A673 (cell line): Measurements from ENCODE around the gene TGM3. TPM values are rescaled to one million over a fixed set of nuclear protein-coding genes. Genes with fewer than 3 reads are reported as not detected.
"Not testable (repeated sequence)": the region's sequence is repeated elsewhere in the genome, so short reads cannot be mapped to it uniquely, and the experiment has no call there.

Experiments used
- BruUV-seq: library from RNA; stranded (reverse); fragments of 400-500 nt; replicated peaks from 2 replicates; lab custom pipeline; 2021; lab: Mats Ljungman, UMichigan
- CTCF ChIA-PET: fragments of 300-600 bp; sonication (Branson Sonifier 250); formaldehyde crosslinking; loops from one replicate; lab custom pipeline; 2022; ENCODE audit warnings: antibody characterized with exemption; lab: Charles Lee
- POLR2A ChIA-PET: fragments of 300-600 bp; sonication (Branson Sonifier 250); formaldehyde crosslinking; loops from one replicate; lab custom pipeline; 2022; ENCODE audit warnings: antibody characterized with exemption; ENCODE audit not compliant: low non-redundant PET; lab: Charles Lee
- DNase-seq: peaks from one replicate; pipeline ENCODE4 v3.0.0-alpha.2; 2015; ENCODE audit warnings: low spot score
- H3K27ac ChIP-seq: fragments of 200-600 bp; sonication (generic); 2 replicates; pipeline ENCODE4 v1.5.1; 2016; ENCODE audit warnings: mixed run types, low read depth, mild to moderate bottlenecking, mixed read lengths, antibody characterized with exemption, low read length; ENCODE audit not compliant: poor library complexity, severe bottlenecking
- H3K27me3 ChIP-seq: fragments of 200-600 bp; sonication (generic); replicated peaks from 2 replicates; pipeline ENCODE4 v1.6.1; 2017; ENCODE audit warnings: mixed run types, low read depth, mild to moderate bottlenecking, mixed read lengths, antibody characterized with exemption, low read length; ENCODE audit not compliant: insufficient read depth, poor library complexity
- H3K36me3 ChIP-seq: fragments of 200-600 bp; sonication (generic); 2 replicates; pipeline ENCODE4 v1.6.1; 2016; ENCODE audit warnings: mixed run types, mild to moderate bottlenecking, mixed read lengths, antibody characterized with exemption, low read length; ENCODE audit not compliant: insufficient read depth, poor library complexity, severe bottlenecking
- H3K4me1 ChIP-seq: fragments of 200-600 bp; sonication (generic); 2 replicates; pipeline ENCODE4 v1.6.1; 2017; ENCODE audit warnings: mixed run types, mild to moderate bottlenecking, mixed read lengths, antibody characterized with exemption, low read length; ENCODE audit not compliant: insufficient read depth, poor library complexity, severe bottlenecking
- H3K4me3 ChIP-seq: fragments of 200-600 bp; sonication (generic); 2 replicates; pipeline ENCODE4 v1.5.1; 2016; ENCODE audit warnings: low read depth, mixed run types, mild to moderate bottlenecking, mixed read lengths, low read length; ENCODE audit not compliant: poor library complexity, severe bottlenecking
- H3K9me3 ChIP-seq: fragments of 200-600 bp; sonication (generic); 2 replicates; pipeline ENCODE4 v1.6.1; 2016; ENCODE audit warnings: mixed run types, low read depth, mild to moderate bottlenecking, mixed read lengths, antibody characterized with exemption, low read length; ENCODE audit not compliant: poor library complexity, severe bottlenecking
- CTCF ChIP-seq: fragments of 300-800, 200-600 bp; sonication (generic); conservative IDR thresholded peaks from 2 replicates; pipeline ENCODE4 v1.5.1; 2017; ENCODE audit warnings: low read depth, mild to moderate bottlenecking, antibody characterized with exemption, low read length, moderate library complexity, mixed read lengths
- EZH2 ChIP-seq: fragments of 200-600 bp; sonication (generic); IDR thresholded peaks from 2 replicates; pipeline ENCODE4 v1.6.1; 2017; ENCODE audit warnings: borderline replicate concordance, low read depth, mild to moderate bottlenecking, mixed read lengths, antibody characterized with exemption, low read length; ENCODE audit not compliant: poor library complexity, severe bottlenecking
- intact Hi-C: fragments of 100-400 bp; cut with micrococcal nuclease; formaldehyde crosslinking; loops from one replicate; pipeline ENCODE4 v1.10.0; 2022; ENCODE audit not compliant: unreplicated experiment
- total RNA-seq: library from RNA; stranded (reverse); gene quantifications from 2 replicates; pipeline ENCODE4 v1.2.3, GENCODE V29; 2021

Gene TGM3
- total RNA-seq, 1 experiment from 2014 or later: 0.11 TPM

GRCh38 chr20:2264118-2264517, 31.7 kb upstream of the TGM3 start:
- DNase-seq: no peak
- TF ChIP-seq EZH2 (no peak), CTCF (no peak)
- POLR2A ChIA-PET: no interaction called here
- Histone ChIP-seq H3K4me3 (no peak overlapping the region), H3K36me3 (no peaks in the 10 kb centered on the region), H3K9me3 (no peaks in the 10 kb centered on the region), H3K4me1 (no peaks in the 10 kb centered on the region), H3K27ac (no peak overlapping the region), H3K27me3 (no peaks in the 10 kb centered on the region)
- CTCF ChIA-PET: no interaction called here
- intact Hi-C loops: no loop called here
- no TSS peak for BruUV-seq

GRCh38 chr20:2264621-2265374, 31.0 kb upstream of the TGM3 start:
- H3K36me3 ChIP-seq, H3K27ac ChIP-seq, H3K4me1 ChIP-seq, H3K9me3 ChIP-seq, DNase-seq, POLR2A ChIA-PET, CTCF ChIA-PET, BruUV-seq, H3K27me3 ChIP-seq, intact Hi-C loops, H3K4me3 ChIP-seq: not testable (repeated sequence)

GRCh38 chr20:2273634-2274302, 22.0 kb upstream of the TGM3 start:
- no peaks in the 10 kb centered on the region for H3K4me1 ChIP-seq
- no TSS peak for BruUV-seq
- no peaks in the 10 kb centered on the region for H3K9me3 ChIP-seq
- ChIA-PET CTCF (no interaction called here), POLR2A (no interaction called here)
- H3K27me3 ChIP-seq: peaks cover 65% of the 10 kb centered on the region
- H3K36me3 ChIP-seq: no peaks in the 10 kb centered on the region
- no peak overlapping the region for H3K27ac ChIP-seq
- intact Hi-C loops: no loop called here
- no peak overlapping the region for H3K4me3 ChIP-seq
- DNase-seq: no peak
- TF ChIP-seq EZH2 (no peak), CTCF (no peak)
